OCI-LY3 (cell line): Measurements from ENCODE around the gene MROH8.

Source experiments
- CTCF ChIP-seq: fragments of 200-600, 300-600 bp; sonication (generic); IDR thresholded peaks from 2 replicates; pipeline ENCODE4 v1.5.1; 2014; ENCODE audit warnings: antibody characterized with exemption, low read length, low read depth
- EZH2phosphoT487 ChIP-seq: fragments of 200-600 bp; shearing (Covaris generic); IDR thresholded peaks from 2 replicates; pipeline ENCODE4 v1.6.1; 2018; ENCODE audit warnings: antibody characterized with exemption, mixed run types, low read depth

DNA sequence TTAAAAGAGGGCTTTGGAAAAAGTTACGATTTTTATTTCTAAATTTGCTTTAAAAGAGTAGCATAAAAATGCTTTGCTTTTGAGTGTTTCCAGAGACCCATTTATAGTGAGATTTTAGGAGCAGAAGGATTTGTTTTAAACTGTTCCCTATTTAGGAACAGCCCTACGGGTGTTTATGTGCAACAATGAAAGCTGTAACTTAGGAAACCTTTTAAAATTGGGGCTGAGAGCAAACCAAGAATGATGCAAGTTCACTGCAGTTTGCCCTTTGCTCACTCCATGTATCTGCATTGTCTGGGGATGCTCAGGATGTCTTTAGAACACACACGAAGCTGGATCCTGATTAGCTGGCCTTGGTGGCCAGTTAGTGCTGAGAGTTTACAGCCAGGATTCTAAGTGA is 41.4 kb upstream of the MROH8 start:
- TF ChIP-seq CTCF (no peak), EZH2phosphoT487 (no peak)
